Parathyroid adenoma (tissue), 2 donors: ENCODE results near the gene ITPR2.

ENCODE experiments used
- H2AFZ ChIP-seq: fragments of 300-600 bp; sonication (generic); one replicate; pipeline ENCODE4 v1.7.0; 2017; ENCODE audit warnings: antibody characterized with exemption, mild to moderate bottlenecking
- H3K27ac ChIP-seq: fragments of 300-600 bp; sonication (generic); one replicate; pipeline ENCODE4 v1.7.0; 2017
- H3K27me3 ChIP-seq: fragments of 300-600 bp; sonication (generic); one replicate; pipeline ENCODE4 v1.7.0; 2017; ENCODE audit warnings: low read length; ENCODE audit not compliant: control insufficient read depth, insufficient read depth
- H3K36me3 ChIP-seq: fragments of 300-600 bp; sonication (generic); one replicate; pipeline ENCODE4 v1.7.0; 2017; ENCODE audit warnings: low read length; ENCODE audit not compliant: control insufficient read depth, insufficient read depth
- H3K4me1 ChIP-seq: fragments of 300-600 bp; sonication (generic); one replicate; pipeline ENCODE4 v1.7.0; 2017; ENCODE audit warnings: control low read depth
- H3K4me2 ChIP-seq: fragments of 300-600 bp; sonication (generic); one replicate; pipeline ENCODE4 v1.7.0; 2017; ENCODE audit warnings: low read length
- H3K4me3 ChIP-seq: fragments of 300-600 bp; sonication (generic); one replicate; pipeline ENCODE4 v1.7.0; 2017; ENCODE audit warnings: low read depth, low read length
- H3K79me2 ChIP-seq: fragments of 300-600 bp; sonication (generic); one replicate; pipeline ENCODE4 v1.7.0; 2017; ENCODE audit warnings: control low read depth
- H3K9ac ChIP-seq: fragments of 300-600 bp; sonication (generic); one replicate; pipeline ENCODE4 v1.7.0; 2017; ENCODE audit warnings: mild to moderate bottlenecking
- H3K9me3 ChIP-seq: fragments of 300-600 bp; sonication (generic); one replicate; pipeline ENCODE4 v1.7.0; 2017; ENCODE audit warnings: low read length; ENCODE audit not compliant: control insufficient read depth
- TF ChIP-seq, protein P1 (sequence below): fragments of 300-600 bp; sonication (generic); IDR thresholded peaks from one replicate; pipeline ENCODE4 v1.7.0; 2017; ENCODE audit warnings: antibody characterized with exemption, mild to moderate bottlenecking
- donor health status: primary hyperparathyroidism.

ITPR2 gene

GRCh38 chr12:26690601-26691000, 142.4 kb downstream of the ITPR2 start:
- no peaks in the 10 kb centered on the region for H3K27me3 ChIP-seq
- no peak overlapping the region for H3K27ac ChIP-seq
- no peaks in the 10 kb centered on the region for H3K79me2 ChIP-seq
- H3K4me3 ChIP-seq = no peak overlapping the region
- no peaks in the 10 kb centered on the region for H3K36me3 ChIP-seq
- H2AFZ ChIP-seq = no peak overlapping the region
- H3K4me1 ChIP-seq = no peaks in the 10 kb centered on the region
- H3K9me3 ChIP-seq = no peaks in the 10 kb centered on the region
- H3K4me2 ChIP-seq = no peak overlapping the region
- no peak overlapping the region for H3K9ac ChIP-seq
- TF ChIP-seq, protein P1, sequence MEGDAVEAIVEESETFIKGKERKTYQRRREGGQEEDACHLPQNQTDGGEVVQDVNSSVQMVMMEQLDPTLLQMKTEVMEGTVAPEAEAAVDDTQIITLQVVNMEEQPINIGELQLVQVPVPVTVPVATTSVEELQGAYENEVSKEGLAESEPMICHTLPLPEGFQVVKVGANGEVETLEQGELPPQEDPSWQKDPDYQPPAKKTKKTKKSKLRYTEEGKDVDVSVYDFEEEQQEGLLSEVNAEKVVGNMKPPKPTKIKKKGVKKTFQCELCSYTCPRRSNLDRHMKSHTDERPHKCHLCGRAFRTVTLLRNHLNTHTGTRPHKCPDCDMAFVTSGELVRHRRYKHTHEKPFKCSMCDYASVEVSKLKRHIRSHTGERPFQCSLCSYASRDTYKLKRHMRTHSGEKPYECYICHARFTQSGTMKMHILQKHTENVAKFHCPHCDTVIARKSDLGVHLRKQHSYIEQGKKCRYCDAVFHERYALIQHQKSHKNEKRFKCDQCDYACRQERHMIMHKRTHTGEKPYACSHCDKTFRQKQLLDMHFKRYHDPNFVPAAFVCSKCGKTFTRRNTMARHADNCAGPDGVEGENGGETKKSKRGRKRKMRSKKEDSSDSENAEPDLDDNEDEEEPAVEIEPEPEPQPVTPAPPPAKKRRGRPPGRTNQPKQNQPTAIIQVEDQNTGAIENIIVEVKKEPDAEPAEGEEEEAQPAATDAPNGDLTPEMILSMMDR = no peak

DNA sequence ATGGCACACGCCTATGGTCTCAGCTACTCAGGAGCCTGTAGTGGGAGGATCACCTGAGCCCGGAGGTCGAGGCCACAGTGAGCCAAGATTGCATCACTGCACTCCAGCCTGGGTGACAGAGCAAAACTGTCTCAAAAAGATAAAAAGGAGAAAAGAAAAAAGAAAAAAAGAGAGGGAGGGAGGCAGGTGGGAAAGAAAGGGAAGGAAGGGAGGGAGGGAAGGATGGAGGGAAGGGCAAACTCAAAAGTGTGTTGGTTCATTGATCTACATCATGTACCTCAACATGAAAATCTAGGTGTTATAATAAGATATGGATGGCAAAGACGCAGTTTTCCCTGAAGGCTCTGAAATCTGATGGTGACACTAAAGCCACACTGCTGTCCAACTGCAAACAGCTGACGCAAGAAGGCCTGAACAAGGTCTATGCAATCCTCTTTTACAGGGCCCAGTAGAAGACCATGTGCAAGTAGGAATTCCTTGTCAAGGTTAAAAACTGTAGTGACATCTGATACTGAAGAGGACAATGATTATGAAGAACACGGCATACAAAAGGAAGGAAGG, 143.6 kb downstream of the ITPR2 start:
- H3K4me1 ChIP-seq = no peaks in the 10 kb centered on the region
- H2AFZ ChIP-seq = no peak overlapping the region
- H3K4me2 ChIP-seq = no peak overlapping the region
- TF ChIP-seq, protein P1 = no peak
- H3K9me3 ChIP-seq = no peaks in the 10 kb centered on the region
- no peaks in the 10 kb centered on the region for H3K79me2 ChIP-seq
- H3K27me3 ChIP-seq = no peaks in the 10 kb centered on the region
- no peaks in the 10 kb centered on the region for H3K36me3 ChIP-seq
- H3K27ac ChIP-seq = no peak overlapping the region
- H3K4me3 ChIP-seq = no peak overlapping the region
- no peak overlapping the region for H3K9ac ChIP-seq

- Histone ChIP-seq H3K27me3 (no peaks in the 10 kb centered on the region), H3K79me2 (no peaks in the 10 kb centered on the region), H3K4me1 (no peaks in the 10 kb centered on the region), H3K9me3 (no peaks in the 10 kb centered on the region), H2AFZ (no peak overlapping the region), H3K9ac (no peak overlapping the region), H3K36me3 (no peaks in the 10 kb centered on the region), H3K4me3 (no peak overlapping the region), H3K27ac (no peak overlapping the region), H3K4me2 (no peak overlapping the region)
- TF ChIP-seq, protein P1 = no peak
Measured at GRCh38 chr12:26688344-26688904, 144.6 kb downstream of the ITPR2 start.

GRCh38 chr12:26686408-26686807, 146.6 kb downstream of the ITPR2 start:
- Histone ChIP-seq H3K79me2 (no peaks in the 10 kb centered on the region), H3K4me2 (no peak overlapping the region), H3K27me3 (no peaks in the 10 kb centered on the region), H3K4me1 (no peaks in the 10 kb centered on the region), H3K27ac (no peak overlapping the region), H3K36me3 (no peaks in the 10 kb centered on the region), H3K9me3 (no peaks in the 10 kb centered on the region), H3K4me3 (no peak overlapping the region), H3K9ac (no peak overlapping the region), H2AFZ (no peak overlapping the region)
- TF ChIP-seq, protein P1 = no peak

- H3K36me3 ChIP-seq = no peaks in the 10 kb centered on the region
- no peaks in the 10 kb centered on the region for H3K79me2 ChIP-seq
- H2AFZ ChIP-seq = no peak overlapping the region
- TF ChIP-seq, protein P1 = no peak
- no peaks in the 10 kb centered on the region for H3K9me3 ChIP-seq
- H3K4me2 ChIP-seq = no peak overlapping the region
- H3K9ac ChIP-seq = no peak overlapping the region
- no peaks in the 10 kb centered on the region for H3K4me1 ChIP-seq
- H3K27ac ChIP-seq = no peak overlapping the region
- H3K4me3 ChIP-seq = no peak overlapping the region
- H3K27me3 ChIP-seq = no peaks in the 10 kb centered on the region
Measured at GRCh38 chr12:26684101-26684500, 148.9 kb downstream of the ITPR2 start.
